BE2C (cell line): Measurements from ENCODE around the gene OPCML.

Experiments used
- DNase-seq: peaks from one replicate; pipeline ENCODE4 v3.0.0-alpha.2; 2020
- H3K27me3 ChIP-seq: fragments of 250-450 bp; sonication (Bioruptor Pico); 2 replicates; pipeline ENCODE4 v1.5.1; 2020; ENCODE audit warnings: mild to moderate bottlenecking
- H3K36me3 ChIP-seq: fragments of 250-450 bp; sonication (Bioruptor Pico); 2 replicates; pipeline ENCODE4 v1.5.1; 2020; ENCODE audit warnings: mild to moderate bottlenecking
- H3K4me1 ChIP-seq: fragments of 250-450 bp; sonication (Bioruptor Pico); 2 replicates; pipeline ENCODE4 v1.5.1; 2020
- H3K4me3 ChIP-seq: 2 replicates; pipeline ENCODE4 v1.5.1; 2011; ENCODE audit warnings: low read depth, low read length
- H3K9me3 ChIP-seq: fragments of 250-450 bp; sonication (Bioruptor Pico); 2 replicates; pipeline ENCODE4 v1.5.1; 2020
- TF ChIP-seq, protein P1 (sequence below): IDR thresholded peaks from 2 replicates; pipeline ENCODE4 v1.5.1; 2012; ENCODE audit warnings: mild to moderate bottlenecking, low read depth, low read length

The OPCML gene

GRCh38 chr11:133570376-133570775, 38.1 kb upstream of the OPCML start:
- Histone ChIP-seq H3K4me1 (no peaks in the 10 kb centered on the region), H3K36me3 (no peaks in the 10 kb centered on the region), H3K27me3 (peaks cover 5% of the 10 kb centered on the region), H3K4me3 (no peak overlapping the region), H3K9me3 (no peaks in the 10 kb centered on the region)
- DNase-seq, result no peak
- TF ChIP-seq, protein P1, sequence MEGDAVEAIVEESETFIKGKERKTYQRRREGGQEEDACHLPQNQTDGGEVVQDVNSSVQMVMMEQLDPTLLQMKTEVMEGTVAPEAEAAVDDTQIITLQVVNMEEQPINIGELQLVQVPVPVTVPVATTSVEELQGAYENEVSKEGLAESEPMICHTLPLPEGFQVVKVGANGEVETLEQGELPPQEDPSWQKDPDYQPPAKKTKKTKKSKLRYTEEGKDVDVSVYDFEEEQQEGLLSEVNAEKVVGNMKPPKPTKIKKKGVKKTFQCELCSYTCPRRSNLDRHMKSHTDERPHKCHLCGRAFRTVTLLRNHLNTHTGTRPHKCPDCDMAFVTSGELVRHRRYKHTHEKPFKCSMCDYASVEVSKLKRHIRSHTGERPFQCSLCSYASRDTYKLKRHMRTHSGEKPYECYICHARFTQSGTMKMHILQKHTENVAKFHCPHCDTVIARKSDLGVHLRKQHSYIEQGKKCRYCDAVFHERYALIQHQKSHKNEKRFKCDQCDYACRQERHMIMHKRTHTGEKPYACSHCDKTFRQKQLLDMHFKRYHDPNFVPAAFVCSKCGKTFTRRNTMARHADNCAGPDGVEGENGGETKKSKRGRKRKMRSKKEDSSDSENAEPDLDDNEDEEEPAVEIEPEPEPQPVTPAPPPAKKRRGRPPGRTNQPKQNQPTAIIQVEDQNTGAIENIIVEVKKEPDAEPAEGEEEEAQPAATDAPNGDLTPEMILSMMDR, result no peak

DNA sequence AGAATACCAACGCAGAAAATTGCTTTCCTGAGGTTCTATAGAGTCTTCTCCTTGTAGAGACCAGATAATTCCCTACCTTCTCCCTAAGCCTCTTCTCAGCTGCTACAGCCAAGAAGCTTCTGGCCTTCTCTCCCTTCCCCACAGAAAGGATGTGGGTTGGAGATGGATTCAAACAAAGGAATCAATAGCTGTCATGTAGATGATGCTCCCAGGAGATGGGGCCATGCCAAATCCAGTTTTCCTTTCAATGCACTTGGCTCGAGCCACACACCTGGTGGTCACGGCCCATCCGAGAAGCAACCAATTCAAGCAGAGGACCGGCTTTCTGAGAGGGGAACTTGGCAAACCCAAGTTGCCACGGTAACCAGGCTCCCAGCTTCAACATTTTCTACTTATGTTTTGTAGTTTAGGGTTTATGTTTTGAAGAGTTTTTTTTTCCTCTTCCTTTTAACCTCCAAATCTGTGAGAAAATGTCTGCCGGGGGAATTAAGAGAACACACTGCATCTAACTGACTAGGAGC, 31.3 kb upstream of the OPCML start:
- TF ChIP-seq, protein P1, result no peak
- H3K4me1 ChIP-seq, result no peaks in the 10 kb centered on the region
- no peak overlapping the region for H3K4me3 ChIP-seq
- peaks cover 31% of the 10 kb centered on the region for H3K27me3 ChIP-seq
- no peaks in the 10 kb centered on the region for H3K36me3 ChIP-seq
- H3K9me3 ChIP-seq, result no peaks in the 10 kb centered on the region
- no peak for DNase-seq

DNA sequence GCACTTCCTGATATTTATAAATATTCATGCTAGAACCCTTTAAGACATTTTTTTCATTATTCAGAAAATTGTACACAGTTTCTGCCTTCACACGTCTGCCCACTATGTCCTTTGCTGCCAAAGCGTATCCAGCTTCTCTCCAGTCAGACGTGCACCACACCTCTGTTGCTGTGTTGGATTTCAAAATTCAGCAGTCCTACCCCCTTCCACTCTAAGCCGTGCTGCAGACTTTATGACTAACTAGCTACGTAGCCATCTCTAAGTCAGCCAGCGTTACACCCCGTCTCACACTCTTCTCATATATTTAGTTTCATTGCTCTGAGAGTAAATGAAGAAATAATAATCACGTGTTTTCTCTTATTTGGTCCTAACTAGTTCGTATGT, 28.2 kb upstream of the OPCML start:
- H3K36me3 ChIP-seq, result no peaks in the 10 kb centered on the region
- H3K27me3 ChIP-seq, result peaks cover 27% of the 10 kb centered on the region
- TF ChIP-seq, protein P1, result no peak
- H3K4me1 ChIP-seq, result no peaks in the 10 kb centered on the region
- H3K4me3 ChIP-seq, result no peak overlapping the region
- no peak for DNase-seq
- no peaks in the 10 kb centered on the region for H3K9me3 ChIP-seq

DNA sequence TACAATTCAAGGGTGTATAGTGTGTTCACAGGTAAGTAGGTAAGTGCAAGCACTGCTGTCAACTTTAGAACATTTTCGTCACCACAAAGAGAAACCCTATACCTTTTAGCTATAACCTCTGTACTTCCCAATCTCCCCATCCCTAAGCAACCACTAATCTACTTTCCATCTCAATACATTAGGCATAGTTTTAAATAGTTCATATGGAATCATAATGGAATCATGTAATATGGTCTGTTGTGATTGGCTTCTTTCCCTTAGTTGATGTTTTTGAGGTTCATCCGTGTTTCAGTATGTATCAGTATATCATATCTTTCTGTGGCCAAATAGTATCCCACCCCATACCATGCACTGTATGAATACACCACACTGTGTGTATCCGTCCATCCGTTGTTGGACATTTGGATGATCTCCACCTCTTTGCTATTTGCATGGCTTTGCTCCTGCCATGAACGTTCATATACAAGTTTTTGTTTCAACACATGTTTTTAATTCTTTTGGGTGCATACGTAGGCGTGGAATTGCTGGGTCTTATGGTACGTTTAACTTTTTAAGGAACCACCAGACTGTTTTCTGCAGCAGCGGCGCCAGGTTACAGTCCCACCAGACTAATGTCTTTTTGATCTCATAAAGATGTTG, 27.7 kb upstream of the OPCML start:
- TF ChIP-seq, protein P1, result no peak
- H3K4me3 ChIP-seq, result no peak overlapping the region

DNA sequence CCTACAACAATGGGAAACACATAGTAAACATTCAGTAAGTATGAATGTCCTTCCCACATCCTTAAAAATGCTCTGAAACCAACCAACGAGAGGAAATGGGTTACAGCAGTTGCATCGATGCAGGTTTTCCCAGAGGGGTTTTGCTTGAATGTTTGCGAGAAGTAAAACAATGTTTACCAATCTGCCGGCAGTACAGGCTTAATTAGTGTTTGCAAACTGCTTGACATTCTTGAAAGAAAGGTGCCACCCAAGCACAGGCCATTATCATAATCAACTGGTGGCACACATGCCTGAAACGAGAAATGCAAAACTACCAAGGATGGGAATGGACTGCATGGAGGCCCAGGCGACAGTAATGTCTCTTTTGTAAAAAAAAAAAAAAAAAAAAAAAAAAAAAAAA, 27.1 kb upstream of the OPCML start:
- Histone ChIP-seq H3K4me1 (no peaks in the 10 kb centered on the region), H3K9me3 (no peaks in the 10 kb centered on the region), H3K27me3 (peaks cover 24% of the 10 kb centered on the region), H3K4me3 (no peak overlapping the region), H3K36me3 (no peaks in the 10 kb centered on the region)
- no peak for DNase-seq
- TF ChIP-seq, protein P1, result no peak

More for the DNA sequence above, 27.7 kb upstream of the OPCML start:
- DNase-seq, result no peak
- H3K27me3 ChIP-seq, result peaks cover 24% of the 10 kb centered on the region
- H3K36me3 ChIP-seq, result no peaks in the 10 kb centered on the region
- H3K9me3 ChIP-seq, result no peaks in the 10 kb centered on the region
- no peaks in the 10 kb centered on the region for H3K4me1 ChIP-seq

DNA sequence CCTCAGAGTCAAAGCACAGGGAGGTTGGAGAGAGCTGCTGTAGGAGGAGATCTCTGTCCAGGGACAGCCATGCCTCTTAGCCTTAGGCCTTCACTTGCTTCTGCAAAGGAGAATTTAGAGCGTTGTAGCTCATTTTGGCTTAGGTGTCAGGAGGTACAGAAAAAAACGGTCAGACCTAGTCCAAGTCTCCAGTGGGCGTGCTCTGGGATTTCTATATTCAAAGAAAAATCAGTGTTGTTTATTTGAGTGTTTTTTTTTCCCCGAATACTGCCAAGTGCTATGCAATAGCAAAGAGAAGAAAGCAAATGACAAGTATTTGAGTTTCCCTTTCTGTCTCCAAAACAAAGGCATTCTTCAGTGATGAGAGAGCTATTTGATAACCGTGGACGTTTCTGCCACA, 22.7 kb upstream of the OPCML start:
- TF ChIP-seq, protein P1, result no peak
- DNase-seq, result no peak
- H3K27me3 ChIP-seq, result no peaks in the 10 kb centered on the region; the same call in none of the 2 replicates

More for the DNA sequence above, 22.7 kb upstream of the OPCML start:
- Histone ChIP-seq H3K4me3 (no peak overlapping the region), H3K36me3 (no peaks in the 10 kb centered on the region), H3K4me1 (no peaks in the 10 kb centered on the region), H3K9me3 (no peaks in the 10 kb centered on the region)
